ENCODE data around the gene ABCG1. TPM values are rescaled to one million over a fixed set of nuclear protein-coding genes. Genes with fewer than 3 reads are reported as not detected.
A peak's percentile ranks its signal among the peaks of the same experiment; 100 is the strongest.
"Not testable (repeated sequence)": the region's sequence is repeated elsewhere in the genome, so short reads cannot be mapped to it uniquely, and the experiment has no call there.

Gene ABCG1
- total RNA-seq (2014; rRNA removed; shearing (Covaris generic)), result 2.0 and 6.0 TPM in 2 replicates

- DNase-seq (ENCODE audit: low spot score), result peak; percentile 75
- in situ Hi-C loops (cut with HindIII; ENCODE audit: low sequenced_read_pairs), result no loop called here
Observed at GRCh38 chr21:42218836-42219605, at the start of gene ABCG1. TSS of gene ABCG1 (plus strand) at chr21:42219140. CDS start at chr21:42219263, 123 bp downstream.

GRCh38 chr21:42169758-42170157 lies 49.2 kb upstream of the ABCG1 start:
- in situ Hi-C loops (cut with HindIII; ENCODE audit: low sequenced_read_pairs), result no loop called here
- no peak for DNase-seq (ENCODE audit: low spot score)

GRCh38 chr21:42171091-42172053 lies 47.6 kb upstream of the ABCG1 start:
- in situ Hi-C loops (cut with HindIII; ENCODE audit: low sequenced_read_pairs), result no loop called here
- no peak for DNase-seq (ENCODE audit: low spot score)

- in situ Hi-C loops (cut with HindIII; ENCODE audit: low sequenced_read_pairs), result no loop called here
- DNase-seq (ENCODE audit: low spot score), result no peak
Observed at GRCh38 chr21:42172596-42173483, 46.1 kb upstream of the ABCG1 start.

GRCh38 chr21:42174173-42174572 lies 44.8 kb upstream of the ABCG1 start:
- DNase-seq (ENCODE audit: low spot score), result no peak
- in situ Hi-C loops (cut with HindIII; ENCODE audit: low sequenced_read_pairs), result no loop called here

- in situ Hi-C loops (cut with HindIII; ENCODE audit: low sequenced_read_pairs), result no loop called here
- no peak for DNase-seq (ENCODE audit: low spot score)
Observed at GRCh38 chr21:42175110-42175710, 43.7 kb upstream of the ABCG1 start.

- in situ Hi-C loops (cut with HindIII; ENCODE audit: low sequenced_read_pairs), result no loop called here
- DNase-seq (ENCODE audit: low spot score), result no peak
Observed at GRCh38 chr21:42176859-42177258, 42.1 kb upstream of the ABCG1 start.

- DNase-seq (ENCODE audit: low spot score), result no peak
- in situ Hi-C loops (cut with HindIII; ENCODE audit: low sequenced_read_pairs), result no loop called here
Observed at GRCh38 chr21:42179316-42179715, 39.6 kb upstream of the ABCG1 start.

GRCh38 chr21:42180001-42180400 lies 38.9 kb upstream of the ABCG1 start:
- DNase-seq (ENCODE audit: low spot score); in situ Hi-C loops (cut with HindIII; ENCODE audit: low sequenced_read_pairs): not testable (repeated sequence)

GRCh38 chr21:42182713-42183371 lies 36.1 kb upstream of the ABCG1 start:
- no peak for DNase-seq (ENCODE audit: low spot score)
- in situ Hi-C loops (cut with HindIII; ENCODE audit: low sequenced_read_pairs), result no loop called here

GRCh38 chr21:42183374-42184266 lies 35.3 kb upstream of the ABCG1 start:
- DNase-seq (ENCODE audit: low spot score), result no peak
- in situ Hi-C loops (cut with HindIII; ENCODE audit: low sequenced_read_pairs), result no loop called here

GRCh38 chr21:42186591-42186990 lies 32.3 kb upstream of the ABCG1 start:
- in situ Hi-C loops (cut with HindIII; ENCODE audit: low sequenced_read_pairs), result no loop called here

GRCh38 chr21:42187976-42188653 lies 30.8 kb upstream of the ABCG1 start:
- in situ Hi-C loops (cut with HindIII; ENCODE audit: low sequenced_read_pairs), result no loop called here
- no peak for DNase-seq (ENCODE audit: low spot score)

More at GRCh38 chr21:42186591-42186990, 32.3 kb upstream of the ABCG1 start:
- DNase-seq (ENCODE audit: low spot score), result no peak

GRCh38 chr21:42188663-42189062 lies 30.3 kb upstream of the ABCG1 start:
- in situ Hi-C loops (cut with HindIII; ENCODE audit: low sequenced_read_pairs), result no loop called here
- DNase-seq (ENCODE audit: low spot score), result no peak

GRCh38 chr21:42189431-42189830 lies 29.5 kb upstream of the ABCG1 start:
- in situ Hi-C loops (cut with HindIII; ENCODE audit: low sequenced_read_pairs), result no loop called here
- DNase-seq (ENCODE audit: low spot score), result no peak

- no peak for DNase-seq (ENCODE audit: low spot score)
- in situ Hi-C loops (cut with HindIII; ENCODE audit: low sequenced_read_pairs), result no loop called here
Observed at GRCh38 chr21:42189860-42190485, 29.0 kb upstream of the ABCG1 start.

Data from G401 (cell line).